Measurements from ENCODE around the gene SOX30.

GRCh38 chr5:157581901-157582300 is 70.3 kb downstream of the SOX30 start:
- TF ChIP-seq CTCF (IDR thresholded peaks at IDR 0.05) (no peak), POLR2A (IDR thresholded peaks at IDR 0.05) (no peak)

All from testis (tissue), 2 donors.